Measurements from ENCODE around the gene PGAP1.

The PGAP1 gene

GRCh38 chr2:196783431-196784094, 142.9 kb downstream of the PGAP1 start:
- DNase-seq = no peak

All from effector CD4-positive, alpha-beta T cell (primary cell).